ENCODE data around the gene PTN.

GRCh38 chr7:137242616-137243015 lies 100.9 kb downstream of the PTN start:
- TF ChIP-seq POLR2AphosphoS5 (IDR thresholded peaks at IDR 0.05) = no peak
- TF ChIP-seq CTCF (IDR thresholded peaks at IDR 0.05) = no peak
